ENCODE results near the gene SYT10.
"Not testable (repeated sequence)": the region's sequence is repeated elsewhere in the genome, so short reads cannot be mapped to it uniquely, and the experiment has no call there.

Gene SYT10

GRCh38 chr12:33349791-33350190 lies 89.8 kb downstream of the SYT10 start:
- no peak for DNase-seq (ENCODE audit: low spot score)

- not testable (repeated sequence) for DNase-seq (ENCODE audit: low spot score)
These were observed 107.6 kb downstream of the SYT10 start for GRCh38 chr12:33331961-33332398.

GRCh38 chr12:33330940-33331339 lies 108.7 kb downstream of the SYT10 start:
- no peak for DNase-seq (ENCODE audit: low spot score)

Data from hepatic stellate cell (primary cell).